Peyer's patch (tissue), 4 donors: Measurements from ENCODE around the gene DCAF4L1. TPM values are rescaled to one million over a fixed set of nuclear protein-coding genes. Genes with fewer than 3 reads are reported as not detected.

Experiments used
- DNase-seq, 3 donors: peaks; one replicate each; pipeline ENCODE4 v3.0.0-alpha.2; 2017 to 2019
- H3K27ac ChIP-seq, 4 donors: fragments of 200-600 bp; sonication (generic); one replicate each; pipeline ENCODE4 v1.5.1; 2016 to 2019
- H3K27me3 ChIP-seq, 2 donors: fragments of 200-600 bp; sonication (generic); one replicate each; pipeline ENCODE4 v1.5.1; 2019
- H3K36me3 ChIP-seq, 3 donors: fragments of 200-600 bp; sonication (generic); one replicate each; pipeline ENCODE4 v1.5.1; 2016 to 2019
- H3K4me1 ChIP-seq, 4 donors: fragments of 200-600 bp; sonication (generic); one replicate each; pipeline ENCODE4 v1.5.1; 2016 to 2019
- H3K4me3 ChIP-seq, 4 donors: fragments of 200-600 bp; sonication (generic); 1 replicate in 3 of 4; 2 replicates in 1 of 4; pipeline ENCODE4 v1.5.1; 2016 to 2019; ENCODE audit warnings: mild to moderate bottlenecking in 1 of 4
- H3K9me3 ChIP-seq, 4 donors: fragments of 200-600 bp; sonication (generic); one replicate each; pipeline ENCODE4 v1.5.1; 2016 to 2019; ENCODE audit warnings: mild to moderate bottlenecking in 1 of 4
- CTCF ChIP-seq, 6 experiments: fragments of 450-650 bp in 4 of 6; fragments of 200-600 bp in 2 of 6; sonication (generic) in 1 of 6; IDR thresholded peaks; one replicate each; pipeline ENCODE4 v1.5.1; 2017 to 2019; ENCODE audit warnings: antibody characterized with exemption in 6 of 6, mild to moderate bottlenecking in 3 of 6, moderate library complexity in 1 of 6
- POLR2A ChIP-seq, 2 donors: fragments of 450-650 bp; IDR thresholded peaks; one replicate each; pipeline ENCODE4 v1.5.1; 2017; ENCODE audit warnings: antibody characterized with exemption in 2 of 2, mild to moderate bottlenecking in 2 of 2, moderate library complexity in 2 of 2
- total RNA-seq, 4 donors: library from RNA; depleted of rRNA; stranded (reverse); fragments of >200 nt; gene quantifications; one replicate each; pipeline ENCODE4 v1.1.0, GENCODE V29; 2016

DCAF4L1 gene
- total RNA-seq, 4 donors from 2014 or later, result 0.19 to 0.53 TPM; not detected in 2

DNA sequence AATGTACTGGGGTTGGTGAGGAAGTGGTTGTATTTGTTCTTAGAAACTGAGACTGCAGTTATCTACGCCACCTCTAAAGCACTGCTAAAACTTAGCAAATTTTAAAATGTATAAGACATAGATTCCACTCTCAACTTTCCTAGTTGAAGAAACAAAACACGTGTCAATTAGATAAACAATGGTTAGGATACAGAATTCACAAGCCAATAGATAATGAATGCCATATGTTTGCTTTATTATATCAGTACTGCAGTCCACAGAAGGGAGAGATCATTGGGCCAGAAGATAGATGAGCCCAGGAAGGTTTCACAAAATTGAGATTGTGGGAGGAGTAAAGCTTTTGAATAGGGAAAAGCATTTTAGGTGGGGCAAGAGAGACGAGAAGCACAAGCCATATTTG lies 32.0 kb upstream of the DCAF4L1 start:
- no peak for DNase-seq
- no peaks in the 10 kb centered on the region for H3K4me1 ChIP-seq
- no peaks in the 10 kb centered on the region for H3K9me3 ChIP-seq
- no peaks in the 10 kb centered on the region for H3K27me3 ChIP-seq
- H3K27ac ChIP-seq, result no peak overlapping the region
- H3K4me3 ChIP-seq, result no peak overlapping the region
- no peak for TF ChIP-seq POLR2A (IDR thresholded peaks at IDR 0.05)
- no peak for TF ChIP-seq CTCF (IDR thresholded peaks at IDR 0.05)
- H3K36me3 ChIP-seq, result peaks cover 0 to 52% (median 0%) of the 10 kb centered on the region in 3 donors

DNA sequence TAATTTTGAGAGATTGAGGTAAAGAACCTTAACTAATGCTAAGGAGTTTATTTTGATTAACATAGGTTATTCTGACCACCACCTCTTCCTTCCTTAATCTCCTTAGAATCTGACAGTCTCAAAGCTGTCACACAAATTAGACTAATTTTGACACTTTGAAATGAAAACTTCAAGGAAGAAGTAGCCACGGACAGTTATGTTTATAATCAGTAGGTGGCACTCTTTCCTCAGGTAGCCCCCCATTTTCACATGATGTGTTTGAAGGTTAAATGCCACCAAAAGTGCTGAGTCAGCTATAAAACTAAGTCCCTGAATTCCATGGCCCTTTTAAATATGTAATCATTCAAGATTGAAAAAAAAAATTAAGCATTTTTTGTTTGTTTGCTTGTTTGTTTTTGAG lies 23.9 kb upstream of the DCAF4L1 start:
- DNase-seq, result no peak
- no peak overlapping the region for H3K4me3 ChIP-seq
- no peaks in the 10 kb centered on the region for H3K4me1 ChIP-seq
- H3K27ac ChIP-seq, result no peak overlapping the region
- H3K36me3 ChIP-seq, result peaks cover 0 to 33% (median 0%) of the 10 kb centered on the region in 3 donors
- no peaks in the 10 kb centered on the region for H3K27me3 ChIP-seq
- H3K9me3 ChIP-seq, result no peaks in the 10 kb centered on the region
- no peak for TF ChIP-seq POLR2A (IDR thresholded peaks at IDR 0.05)
- peak in 3 of 6 experiments; percentile 37 to 39 (median 38) for TF ChIP-seq CTCF (IDR thresholded peaks at IDR 0.05)

DNA sequence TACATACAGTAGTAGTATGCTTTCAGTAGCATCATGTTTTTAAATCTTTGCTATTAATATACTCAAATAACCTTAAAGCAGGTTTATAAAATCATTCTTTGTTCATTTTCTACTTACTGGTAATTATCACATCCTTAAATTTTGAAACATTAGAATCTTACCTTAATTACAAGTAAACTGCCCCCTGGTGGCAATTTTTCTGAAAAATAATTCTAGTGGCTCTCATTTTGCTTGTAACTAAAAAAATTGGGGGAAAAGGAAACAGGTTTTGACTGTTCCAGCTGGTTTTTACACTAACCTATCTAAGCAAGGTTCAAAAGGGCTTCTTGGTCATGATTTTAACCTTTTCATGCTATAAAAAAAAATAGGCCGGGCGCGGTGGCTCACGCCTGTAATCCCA lies 18.5 kb upstream of the DCAF4L1 start:
- no peaks in the 10 kb centered on the region for H3K4me1 ChIP-seq
- H3K27me3 ChIP-seq, result no peaks in the 10 kb centered on the region
- H3K4me3 ChIP-seq, result no peak overlapping the region
- H3K36me3 ChIP-seq, result no peaks in the 10 kb centered on the region
- DNase-seq, result no peak
- H3K9me3 ChIP-seq, result no peaks in the 10 kb centered on the region
- H3K27ac ChIP-seq, result no peak overlapping the region
- TF ChIP-seq CTCF (IDR thresholded peaks at IDR 0.05) (peak in 2 of 6 experiments; percentile 4 to 34), POLR2A (IDR thresholded peaks at IDR 0.05) (no peak)

GRCh38 chr4:41964401-41964800 lies 17.2 kb upstream of the DCAF4L1 start:
- Histone ChIP-seq H3K36me3 (no peaks in the 10 kb centered on the region), H3K9me3 (peaks cover 0 to 8% (median 0%) of the 10 kb centered on the region in 4 donors), H3K4me3 (no peak overlapping the region), H3K4me1 (no peaks in the 10 kb centered on the region), H3K27ac (no peak overlapping the region), H3K27me3 (no peaks in the 10 kb centered on the region)
- no peak for DNase-seq
- TF ChIP-seq CTCF (IDR thresholded peaks at IDR 0.05), result no peak
- TF ChIP-seq POLR2A (IDR thresholded peaks at IDR 0.05), result no peak

DNA sequence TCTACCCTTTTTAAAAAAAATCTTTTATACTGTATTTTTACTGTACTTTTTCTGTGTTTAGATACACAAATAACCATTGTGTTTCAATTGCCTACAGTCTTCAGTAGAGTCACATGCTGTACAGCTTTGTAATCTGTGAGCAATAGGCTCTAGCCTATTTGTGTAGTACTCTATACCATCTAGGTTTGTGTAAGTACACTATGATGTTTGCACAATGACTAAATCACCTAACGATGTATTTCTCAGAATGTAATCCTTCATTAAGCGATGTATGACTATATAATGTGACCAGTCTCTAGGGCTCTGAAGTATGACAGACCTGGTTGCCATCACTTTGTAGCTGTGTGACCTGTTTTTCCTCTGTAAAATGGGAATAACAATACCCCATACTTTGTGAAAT lies 14.2 kb upstream of the DCAF4L1 start:
- no peak for TF ChIP-seq POLR2A (IDR thresholded peaks at IDR 0.05)
- TF ChIP-seq CTCF (IDR thresholded peaks at IDR 0.05), result no peak
- H3K4me1 ChIP-seq, result no peaks in the 10 kb centered on the region

DNA sequence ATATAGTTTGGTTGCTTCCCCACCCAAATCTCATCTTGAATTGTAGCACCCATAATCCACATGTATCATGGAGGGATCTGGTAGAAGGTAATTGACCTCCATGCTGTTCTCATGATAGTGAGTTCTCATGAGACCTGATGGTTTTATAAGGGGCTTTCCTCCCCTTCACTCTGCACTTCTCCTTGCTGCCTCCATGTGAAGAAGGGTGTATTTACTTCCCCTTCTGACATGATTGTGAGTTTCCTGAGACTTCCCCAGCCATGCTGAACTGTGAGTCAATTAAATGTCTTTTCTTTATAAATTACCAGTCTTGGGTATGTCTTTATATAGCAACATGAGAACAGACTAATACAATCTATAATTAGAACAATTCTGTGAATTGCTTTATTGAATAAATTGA lies 11.9 kb upstream of the DCAF4L1 start:
- Histone ChIP-seq H3K36me3 (no peaks in the 10 kb centered on the region), H3K4me3 (no peak overlapping the region), H3K9me3 (peaks cover 0 to 8% (median 0%) of the 10 kb centered on the region in 4 donors), H3K27me3 (no peaks in the 10 kb centered on the region), H3K27ac (no peak overlapping the region), H3K4me1 (no peaks in the 10 kb centered on the region)
- no peak for DNase-seq
- TF ChIP-seq POLR2A (IDR thresholded peaks at IDR 0.05) (no peak), CTCF (IDR thresholded peaks at IDR 0.05) (no peak)

More for the DNA sequence above, 14.2 kb upstream of the DCAF4L1 start:
- peaks cover 0 to 8% (median 0%) of the 10 kb centered on the region in 4 donors for H3K9me3 ChIP-seq
- H3K27me3 ChIP-seq, result no peaks in the 10 kb centered on the region
- no peak for DNase-seq
- no peak overlapping the region for H3K4me3 ChIP-seq
- H3K27ac ChIP-seq, result no peak overlapping the region
- H3K36me3 ChIP-seq, result no peaks in the 10 kb centered on the region
